Measurements from ENCODE around the gene PITPNM3.

DNA sequence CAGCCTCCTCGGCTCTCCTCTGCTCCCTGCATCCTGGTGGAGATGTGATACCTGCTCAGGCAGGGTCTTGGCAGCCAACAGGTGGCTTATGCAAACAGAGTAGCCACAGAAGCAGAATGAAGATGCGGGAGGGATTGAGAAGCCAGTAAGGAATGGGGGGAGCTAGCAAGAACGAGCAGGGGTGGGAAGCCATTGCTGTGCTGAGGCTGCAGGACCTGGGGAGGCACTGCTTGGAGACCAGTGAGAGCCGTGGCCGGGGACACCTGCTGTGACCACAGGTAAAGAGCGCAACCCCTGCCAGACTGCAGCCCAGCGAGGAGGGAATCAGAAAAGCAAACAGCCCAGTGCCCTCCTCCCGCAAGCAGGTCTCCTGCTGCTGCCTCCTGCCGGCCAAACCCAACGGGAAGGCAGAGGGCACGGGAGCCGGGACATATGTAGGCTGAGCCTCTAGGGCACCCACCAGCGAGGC, 136.1 kb downstream of the PITPNM3 start:
- TF ChIP-seq, protein P1, sequence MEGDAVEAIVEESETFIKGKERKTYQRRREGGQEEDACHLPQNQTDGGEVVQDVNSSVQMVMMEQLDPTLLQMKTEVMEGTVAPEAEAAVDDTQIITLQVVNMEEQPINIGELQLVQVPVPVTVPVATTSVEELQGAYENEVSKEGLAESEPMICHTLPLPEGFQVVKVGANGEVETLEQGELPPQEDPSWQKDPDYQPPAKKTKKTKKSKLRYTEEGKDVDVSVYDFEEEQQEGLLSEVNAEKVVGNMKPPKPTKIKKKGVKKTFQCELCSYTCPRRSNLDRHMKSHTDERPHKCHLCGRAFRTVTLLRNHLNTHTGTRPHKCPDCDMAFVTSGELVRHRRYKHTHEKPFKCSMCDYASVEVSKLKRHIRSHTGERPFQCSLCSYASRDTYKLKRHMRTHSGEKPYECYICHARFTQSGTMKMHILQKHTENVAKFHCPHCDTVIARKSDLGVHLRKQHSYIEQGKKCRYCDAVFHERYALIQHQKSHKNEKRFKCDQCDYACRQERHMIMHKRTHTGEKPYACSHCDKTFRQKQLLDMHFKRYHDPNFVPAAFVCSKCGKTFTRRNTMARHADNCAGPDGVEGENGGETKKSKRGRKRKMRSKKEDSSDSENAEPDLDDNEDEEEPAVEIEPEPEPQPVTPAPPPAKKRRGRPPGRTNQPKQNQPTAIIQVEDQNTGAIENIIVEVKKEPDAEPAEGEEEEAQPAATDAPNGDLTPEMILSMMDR (conservative IDR thresholded peaks at IDR 0.05 in 1 of 2, IDR thresholded peaks at IDR 0.05 in 1 of 2; ENCODE audit: extremely low read depth in 1 of 2, insufficient read depth in 1 of 2, low read depth in 1 of 2, low read length in 2 of 2) = peak; percentile 39 to 61
- TF ChIP-seq EZH2 (IDR thresholded peaks at IDR 0.05; ENCODE audit: borderline replicate concordance, low read length) = no peak
